GM23338 (cell line): Measurements from ENCODE around the gene MAST4.

Experiments
- CREB1 ChIP-seq: fragments of 250-450 bp; sonication (Bioruptor Pico); IDR thresholded peaks from 2 replicates; pipeline ENCODE4 v1.5.0; 2020; ENCODE audit warnings: low read depth, mild to moderate bottlenecking, moderate library complexity
- EZH2 ChIP-seq: fragments of 200-600 bp; sonication (generic); IDR thresholded peaks from one replicate; pipeline ENCODE4 v1.8.0; 2017; ENCODE audit warnings: antibody characterized with exemption, mild to moderate bottlenecking, low read depth; ENCODE audit not compliant: unreplicated experiment
- NANOG ChIP-seq: IDR thresholded peaks from 2 replicates; pipeline ENCODE4 v1.6.1; 2016; ENCODE audit warnings: antibody characterized with exemption, borderline replicate concordance
- POLR2AphosphoS5 ChIP-seq: IDR thresholded peaks from 2 replicates; pipeline ENCODE4 v1.6.1; 2016; ENCODE audit warnings: antibody characterized with exemption, low read depth
- TF ChIP-seq, protein P1 (sequence below), 2 experiments: fragments of 200-600 bp in 1 of 2; sonication (generic) in 1 of 2; conservative IDR thresholded peaks; 2 replicates each; pipeline versions ENCODE4 v1.5.1 to v1.6.1; 2016 to 2017; ENCODE audit warnings: antibody characterized with exemption in 2 of 2, low read depth in 2 of 2, mild to moderate bottlenecking in 2 of 2, moderate library complexity in 1 of 2
- TF ChIP-seq, protein P2 (sequence below): IDR thresholded peaks from one replicate; pipeline ENCODE4 v1.6.1; 2018; ENCODE audit warnings: antibody characterized with exemption; ENCODE audit not compliant: unreplicated experiment

DNA sequence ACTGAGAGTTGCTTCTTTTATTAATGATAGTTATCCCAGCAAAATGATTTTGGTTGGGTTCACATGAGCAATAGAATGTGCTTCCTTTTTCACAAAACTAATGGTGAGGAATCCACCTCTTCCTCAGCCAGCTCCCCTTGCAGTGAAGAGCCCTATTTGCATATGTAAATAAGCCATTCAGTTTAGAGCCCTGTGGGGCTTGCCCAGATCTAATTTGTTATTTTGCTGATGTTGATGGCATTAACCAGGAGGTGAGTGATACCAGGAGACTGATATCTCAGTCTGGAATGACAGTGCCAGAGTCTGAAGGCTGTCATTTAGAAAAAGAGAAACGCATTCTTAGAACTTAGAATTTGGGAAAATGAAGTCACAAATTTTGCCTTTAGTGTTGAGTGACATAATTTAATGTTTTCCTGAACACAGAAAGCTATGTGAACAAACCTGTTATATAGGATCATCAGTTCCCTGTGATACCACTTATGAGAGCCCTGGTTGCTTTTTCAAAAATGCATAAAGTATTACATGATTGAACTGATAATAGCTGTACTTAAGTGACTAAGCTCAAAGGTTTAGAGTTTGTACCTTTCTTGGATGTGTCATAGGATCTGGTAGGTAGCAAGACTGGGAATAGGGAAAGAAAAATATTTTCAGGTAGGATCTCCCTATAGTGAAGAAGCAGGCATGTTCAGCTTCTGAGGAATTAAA lies 271.6 kb downstream of the MAST4 start:
- no peak for TF ChIP-seq EZH2
- TF ChIP-seq, protein P1, sequence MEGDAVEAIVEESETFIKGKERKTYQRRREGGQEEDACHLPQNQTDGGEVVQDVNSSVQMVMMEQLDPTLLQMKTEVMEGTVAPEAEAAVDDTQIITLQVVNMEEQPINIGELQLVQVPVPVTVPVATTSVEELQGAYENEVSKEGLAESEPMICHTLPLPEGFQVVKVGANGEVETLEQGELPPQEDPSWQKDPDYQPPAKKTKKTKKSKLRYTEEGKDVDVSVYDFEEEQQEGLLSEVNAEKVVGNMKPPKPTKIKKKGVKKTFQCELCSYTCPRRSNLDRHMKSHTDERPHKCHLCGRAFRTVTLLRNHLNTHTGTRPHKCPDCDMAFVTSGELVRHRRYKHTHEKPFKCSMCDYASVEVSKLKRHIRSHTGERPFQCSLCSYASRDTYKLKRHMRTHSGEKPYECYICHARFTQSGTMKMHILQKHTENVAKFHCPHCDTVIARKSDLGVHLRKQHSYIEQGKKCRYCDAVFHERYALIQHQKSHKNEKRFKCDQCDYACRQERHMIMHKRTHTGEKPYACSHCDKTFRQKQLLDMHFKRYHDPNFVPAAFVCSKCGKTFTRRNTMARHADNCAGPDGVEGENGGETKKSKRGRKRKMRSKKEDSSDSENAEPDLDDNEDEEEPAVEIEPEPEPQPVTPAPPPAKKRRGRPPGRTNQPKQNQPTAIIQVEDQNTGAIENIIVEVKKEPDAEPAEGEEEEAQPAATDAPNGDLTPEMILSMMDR (conservative IDR thresholded peaks at IDR 0.05; ENCODE audit: low read depth in 2 of 2) = no peak
- TF ChIP-seq, protein P2, sequence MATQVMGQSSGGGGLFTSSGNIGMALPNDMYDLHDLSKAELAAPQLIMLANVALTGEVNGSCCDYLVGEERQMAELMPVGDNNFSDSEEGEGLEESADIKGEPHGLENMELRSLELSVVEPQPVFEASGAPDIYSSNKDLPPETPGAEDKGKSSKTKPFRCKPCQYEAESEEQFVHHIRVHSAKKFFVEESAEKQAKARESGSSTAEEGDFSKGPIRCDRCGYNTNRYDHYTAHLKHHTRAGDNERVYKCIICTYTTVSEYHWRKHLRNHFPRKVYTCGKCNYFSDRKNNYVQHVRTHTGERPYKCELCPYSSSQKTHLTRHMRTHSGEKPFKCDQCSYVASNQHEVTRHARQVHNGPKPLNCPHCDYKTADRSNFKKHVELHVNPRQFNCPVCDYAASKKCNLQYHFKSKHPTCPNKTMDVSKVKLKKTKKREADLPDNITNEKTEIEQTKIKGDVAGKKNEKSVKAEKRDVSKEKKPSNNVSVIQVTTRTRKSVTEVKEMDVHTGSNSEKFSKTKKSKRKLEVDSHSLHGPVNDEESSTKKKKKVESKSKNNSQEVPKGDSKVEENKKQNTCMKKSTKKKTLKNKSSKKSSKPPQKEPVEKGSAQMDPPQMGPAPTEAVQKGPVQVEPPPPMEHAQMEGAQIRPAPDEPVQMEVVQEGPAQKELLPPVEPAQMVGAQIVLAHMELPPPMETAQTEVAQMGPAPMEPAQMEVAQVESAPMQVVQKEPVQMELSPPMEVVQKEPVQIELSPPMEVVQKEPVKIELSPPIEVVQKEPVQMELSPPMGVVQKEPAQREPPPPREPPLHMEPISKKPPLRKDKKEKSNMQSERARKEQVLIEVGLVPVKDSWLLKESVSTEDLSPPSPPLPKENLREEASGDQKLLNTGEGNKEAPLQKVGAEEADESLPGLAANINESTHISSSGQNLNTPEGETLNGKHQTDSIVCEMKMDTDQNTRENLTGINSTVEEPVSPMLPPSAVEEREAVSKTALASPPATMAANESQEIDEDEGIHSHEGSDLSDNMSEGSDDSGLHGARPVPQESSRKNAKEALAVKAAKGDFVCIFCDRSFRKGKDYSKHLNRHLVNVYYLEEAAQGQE = no peak
- TF ChIP-seq CREB1 (CRISPR knock-in tag) = no peak
- TF ChIP-seq NANOG = no peak
- no peak for TF ChIP-seq POLR2AphosphoS5
